Activated T-helper 1 cell treated with anti-CD3 and anti-CD28 coated beads, Interleukin-12 subunit alpha, Interleukin-12 subunit beta, Interleukin-2, Interleukin-4 antibody, amounts not matched to agents 30 ng/mL and 10 ng/mL and 1 ng/mL, durations not matched to agents 14 hours and 24 hours and 36 hours (primary cell): ENCODE data around the gene PLCXD1. TPM values are rescaled to one million over a fixed set of nuclear protein-coding genes. Genes with fewer than 3 reads are reported as not detected.

Experiments
- DNase-seq: peaks from one replicate; pipeline ENCODE4 v3.0.0; 2021; ENCODE audit warnings: low spot score
- H3K27ac Mint-ChIP-seq: one replicate; pipeline ENCODE4 v1.8.0; 2021; ENCODE audit warnings: mild to moderate bottlenecking, mixed read lengths
- H3K27me3 Mint-ChIP-seq: one replicate; pipeline ENCODE4 v1.8.0; 2022; ENCODE audit warnings: mild to moderate bottlenecking, moderate library complexity, mixed read lengths; ENCODE audit not compliant: insufficient read depth
- H3K36me3 Mint-ChIP-seq: one replicate; pipeline ENCODE4 v1.8.0; 2021; ENCODE audit warnings: low read depth, mixed read lengths
- H3K4me1 Mint-ChIP-seq: one replicate; pipeline ENCODE4 v1.8.0; 2021; ENCODE audit warnings: low read depth, mixed read lengths
- H3K4me3 Mint-ChIP-seq: one replicate; pipeline ENCODE4 v1.8.0; 2021; ENCODE audit warnings: mild to moderate bottlenecking, moderate library complexity, mixed read lengths
- H3K9me3 Mint-ChIP-seq: one replicate; pipeline ENCODE4 v1.8.0; 2021; ENCODE audit warnings: mixed read lengths
- intact Hi-C: fragments of 100-400 bp; cut with micrococcal nuclease; formaldehyde crosslinking; loops from one replicate; pipeline ENCODE4 v1.15.1; 2024
- total RNA-seq: library from RNA; stranded (reverse); gene quantifications from 2 replicates; pipeline ENCODE4 v1.2.3, GENCODE V29; 2022

The PLCXD1 gene
- total RNA-seq, 1 donor from 2014 or later = 55.0 TPM

- no peak overlapping the region for H3K4me3 Mint-ChIP-seq
- intact Hi-C loops = no loop called here
- no peaks in the 10 kb centered on the region for H3K9me3 Mint-ChIP-seq
- H3K4me1 Mint-ChIP-seq = peaks cover under 1% of the 10 kb centered on the region
- no peaks in the 10 kb centered on the region for H3K27me3 Mint-ChIP-seq
- H3K27ac Mint-ChIP-seq = no peak overlapping the region
- H3K36me3 Mint-ChIP-seq = peaks cover 4% of the 10 kb centered on the region
- no peak for DNase-seq
Observed at GRCh38 chrX:351736-352135, 70.6 kb downstream of the PLCXD1 start.

- H3K4me1 Mint-ChIP-seq = peaks cover 5% of the 10 kb centered on the region
- H3K9me3 Mint-ChIP-seq = peaks cover 3% of the 10 kb centered on the region
- H3K4me3 Mint-ChIP-seq = no peak overlapping the region
- no peak overlapping the region for H3K27ac Mint-ChIP-seq
- intact Hi-C loops = no loop called here
- no peaks in the 10 kb centered on the region for H3K27me3 Mint-ChIP-seq
- DNase-seq = no peak
- peaks cover 8% of the 10 kb centered on the region for H3K36me3 Mint-ChIP-seq
Observed at GRCh38 chrX:352181-352580, 71.0 kb downstream of the PLCXD1 start.

GRCh38 chrX:352582-353314, 71.6 kb downstream of the PLCXD1 start:
- H3K9me3 Mint-ChIP-seq = peaks cover 8% of the 10 kb centered on the region

More at GRCh38 chrX:352582-353314, 71.6 kb downstream of the PLCXD1 start:
- Mint-ChIP-seq H3K27me3 (no peaks in the 10 kb centered on the region), H3K4me1 (peaks cover 11% of the 10 kb centered on the region), H3K4me3 (no peak overlapping the region), H3K27ac (no peak overlapping the region), H3K36me3 (peaks cover 13% of the 10 kb centered on the region)
- no peak for DNase-seq
- intact Hi-C loops = no loop called here

Other genes with a start within 250 kb of the PLCXD1 start
- gene GTPBP6, start 37.4 kb downstream of the PLCXD1 start, total RNA-seq = 68.3 and 69.5 TPM in 2 replicates
- 43.2 and 44.1 TPM in 2 replicates for gene PPP2R3B, start 105.5 kb downstream of the PLCXD1 start, total RNA-seq